Effector CD8-positive, alpha-beta T cell (primary cell): Measurements from ENCODE around the gene INTS15.

Experiments
- DNase-seq: peaks from one replicate; lab custom pipeline; 2025; lab: John Stamatoyannopoulos, UW
- total RNA-seq, 4 experiments: gene quantifications; one replicate each; lab custom pipeline; 2026; lab: John Stamatoyannopoulos, UW

INTS15 gene
- 42.9 to 55.8 (median 50.7) reads per million in 4 experiments for total RNA-seq

DNA sequence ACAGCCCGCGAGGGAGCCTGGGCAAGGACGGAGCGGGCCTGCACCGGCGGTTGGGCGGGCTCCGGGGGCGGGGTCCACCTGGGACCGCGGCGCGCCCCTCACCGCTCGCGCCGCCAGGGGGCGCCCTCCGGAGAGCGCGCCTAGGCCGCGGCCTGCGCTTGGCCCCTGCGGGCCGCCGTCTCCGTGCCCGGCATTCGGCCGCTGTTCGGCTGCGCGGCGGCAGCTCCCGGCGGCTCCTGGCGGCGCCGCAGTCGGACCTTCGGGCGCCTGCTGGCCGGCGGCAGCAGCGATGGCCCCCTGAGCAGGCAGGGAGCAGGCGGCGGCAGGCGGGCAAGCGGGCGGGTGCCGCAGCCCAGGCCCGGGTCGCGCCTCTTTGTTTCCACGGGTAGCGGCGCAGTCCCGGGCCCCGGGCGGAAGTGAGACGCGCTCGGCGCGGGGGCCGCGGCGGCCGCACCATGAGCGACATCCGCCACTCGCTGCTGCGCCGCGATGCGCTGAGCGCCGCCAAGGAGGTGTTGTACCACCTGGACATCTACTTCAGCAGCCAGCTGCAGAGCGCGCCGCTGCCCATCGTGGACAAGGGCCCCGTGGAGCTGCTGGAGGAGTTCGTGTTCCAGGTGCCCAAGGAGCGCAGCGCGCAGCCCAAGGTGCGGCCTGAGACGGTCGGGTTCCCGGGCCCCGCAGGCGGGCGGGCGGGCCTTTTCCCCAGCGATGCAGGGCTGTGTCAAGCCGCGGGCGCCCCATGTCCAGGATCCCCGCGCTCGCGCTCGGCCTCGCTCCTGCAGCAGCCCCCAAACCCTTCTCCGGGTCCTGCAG, at the start of gene INTS15:
Gene INTS15 (plus strand): TSS at position 193 of the 816 bp plus-strand sequence. CDS start 263 bp downstream, at position 456.
- peak; percentile 67 for DNase-seq

GRCh38 chr7:6542368-6542767, 47.5 kb upstream of the INTS15 start:
- DNase-seq: no peak

GRCh38 chr7:6545398-6546126, 44.3 kb upstream of the INTS15 start:
- DNase-seq: no peak

DNA sequence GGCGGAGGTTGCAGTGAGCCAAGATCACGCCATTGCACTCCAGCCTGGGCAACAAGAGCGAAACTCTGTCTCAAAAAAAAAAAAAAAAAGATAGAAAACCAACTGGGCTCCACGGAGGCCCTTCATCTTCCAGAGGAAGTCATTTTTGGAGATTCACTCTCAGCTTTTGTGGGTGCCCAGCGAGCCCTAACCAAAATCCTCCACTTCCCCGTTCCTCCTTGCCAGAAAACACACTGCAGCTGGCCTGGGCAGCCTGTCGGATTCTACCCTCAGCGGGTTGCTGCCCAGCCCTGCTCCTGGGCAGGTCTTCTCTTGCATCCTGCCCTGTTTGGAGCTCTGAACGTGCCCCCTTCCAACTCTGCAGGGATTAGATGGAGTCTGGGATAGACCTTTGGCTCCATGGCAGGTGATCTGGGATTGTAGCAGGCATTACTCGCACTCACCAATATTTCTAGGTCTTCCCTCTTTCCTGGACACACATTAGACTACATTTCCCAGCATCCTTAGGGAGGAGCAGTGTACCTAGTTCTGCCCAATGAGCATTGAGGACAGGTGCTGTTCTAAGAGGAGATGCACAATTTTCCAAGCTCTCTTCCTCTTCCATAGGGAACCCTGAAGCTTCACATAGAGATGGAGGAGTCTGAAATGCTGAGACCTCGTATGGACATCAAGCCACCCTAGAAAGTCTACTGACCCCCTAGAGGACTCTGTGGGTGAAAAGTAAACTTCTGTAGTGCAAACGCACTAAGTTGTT, 43.1 kb upstream of the INTS15 start:
- DNase-seq: no peak

- no peak for DNase-seq
Observed at GRCh38 chr7:6547400-6547799, 42.4 kb upstream of the INTS15 start.

DNA sequence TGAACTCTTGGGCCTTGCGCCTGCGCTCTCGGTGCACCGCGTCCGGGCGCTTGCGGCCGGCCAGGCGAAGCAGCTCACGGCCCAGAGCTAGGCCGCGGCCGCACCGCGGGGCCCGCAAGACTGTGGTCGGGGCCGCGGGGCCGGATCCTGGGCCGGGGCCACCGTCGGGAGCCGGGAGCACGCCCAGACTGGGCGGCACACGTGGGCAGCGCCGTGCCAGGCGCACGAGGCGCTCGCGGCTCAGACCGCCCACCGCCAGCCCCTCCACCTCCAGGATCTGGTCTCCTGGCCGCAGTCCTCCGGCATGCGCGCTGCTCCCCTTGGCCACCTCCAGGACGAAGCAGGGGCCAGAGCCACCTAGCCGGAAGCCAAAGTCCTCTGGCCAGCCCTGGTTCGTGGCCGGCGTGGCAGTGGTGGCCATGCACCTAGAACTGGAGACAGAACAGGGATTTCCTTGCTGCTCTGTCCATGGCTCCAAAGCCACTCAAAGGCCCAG, 38.8 kb upstream of the INTS15 start, which contains the start of gene GRID2IP:
Gene GRID2IP (minus strand): TSS at position 446 of the 496 bp plus-strand sequence. CDS start 25 bp downstream, at position 421.
- no peak for DNase-seq

GRCh38 chr7:6553448-6554044, 36.3 kb upstream of the INTS15 start:
- no peak for DNase-seq

GRCh38 chr7:6554848-6555247, 35.0 kb upstream of the INTS15 start:
- no peak for DNase-seq

- no peak for DNase-seq
Observed at GRCh38 chr7:6556196-6556595, 33.6 kb upstream of the INTS15 start.

DNA sequence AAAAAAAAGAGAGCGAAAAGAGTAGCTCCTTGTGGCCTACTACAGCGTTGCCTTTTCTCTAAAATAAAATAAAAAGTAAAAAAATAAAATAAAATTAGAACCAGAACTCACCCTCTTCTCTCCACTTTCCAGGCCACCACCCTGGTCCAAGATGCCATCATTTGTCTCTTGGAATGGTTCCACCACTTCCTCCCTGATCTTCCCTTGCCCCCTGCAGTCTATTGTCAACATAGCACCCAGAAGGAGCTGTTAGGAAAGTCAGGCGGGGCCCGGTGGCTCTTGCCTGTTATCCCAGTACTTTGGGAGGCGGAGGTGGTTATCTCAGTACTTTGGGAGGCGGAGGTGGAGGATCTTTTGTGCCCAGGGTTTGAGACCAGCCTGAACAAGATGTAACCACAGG, 31.0 kb upstream of the INTS15 start:
- no peak for DNase-seq

GRCh38 chr7:6559896-6560295, 29.9 kb upstream of the INTS15 start:
- DNase-seq: no peak

- DNase-seq: no peak
Observed at GRCh38 chr7:6562106-6562505, 27.7 kb upstream of the INTS15 start.

DNA sequence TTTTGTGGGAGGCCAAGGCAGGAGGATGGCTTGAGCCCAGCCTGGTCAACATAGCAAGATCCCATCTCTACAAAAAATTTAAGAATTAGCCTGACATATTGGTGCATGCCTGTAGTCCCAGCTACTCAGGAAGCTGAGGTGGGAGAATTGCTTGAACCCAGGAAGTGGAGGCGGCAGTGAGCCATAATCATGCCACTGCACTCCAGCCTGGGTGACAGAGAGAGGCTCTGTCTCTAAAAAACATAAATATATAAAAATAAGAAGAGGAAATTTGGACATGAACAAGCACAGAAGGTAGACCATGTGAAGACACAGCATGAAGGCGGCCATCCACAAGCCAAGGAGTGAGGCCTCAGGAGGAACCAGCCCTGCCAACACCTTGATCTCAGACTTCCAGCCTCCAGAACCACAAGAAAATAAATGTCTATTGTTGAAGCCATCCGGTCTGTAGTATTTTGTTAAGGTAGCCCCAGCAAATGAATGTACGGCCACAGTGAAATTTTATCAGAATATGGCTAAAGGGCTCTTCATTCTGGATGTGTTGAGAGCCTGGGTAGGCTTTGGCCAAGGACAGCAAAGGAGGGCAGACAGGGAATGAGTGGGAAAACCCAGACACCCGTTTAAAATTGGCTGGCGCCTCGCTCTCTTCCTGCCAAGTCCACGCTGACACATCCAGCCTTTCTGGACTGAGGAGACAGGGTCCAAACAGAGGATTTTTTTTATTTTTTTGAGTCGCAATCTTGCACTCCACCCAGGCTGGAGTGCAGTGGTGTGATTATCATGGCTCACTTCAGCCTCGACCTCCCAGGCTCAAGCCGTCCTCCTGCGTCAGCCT, 25.7 kb upstream of the INTS15 start:
- no peak for DNase-seq

DNA sequence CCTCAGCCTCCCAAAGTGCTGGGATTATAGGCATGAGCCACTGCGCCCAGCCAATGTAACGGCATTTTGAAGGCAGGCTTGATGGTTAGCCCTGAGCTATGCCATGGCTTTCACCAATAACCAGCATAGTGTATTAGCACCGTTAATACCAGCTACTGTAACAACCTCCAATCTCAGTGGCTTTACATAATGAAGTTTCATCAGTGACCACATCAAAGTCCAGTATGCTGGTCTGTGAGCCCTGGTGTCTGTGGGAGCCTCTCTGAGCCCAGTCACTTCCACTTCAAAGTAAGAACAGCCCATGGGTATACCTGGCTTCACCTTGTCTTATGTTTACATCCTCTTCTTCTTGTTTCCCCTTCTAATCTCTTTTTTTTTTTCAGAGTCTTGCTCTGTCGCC, 24.2 kb upstream of the INTS15 start:
- DNase-seq: no peak

- no peak for DNase-seq
Observed at GRCh38 chr7:6567886-6568285, 21.9 kb upstream of the INTS15 start.

DNA sequence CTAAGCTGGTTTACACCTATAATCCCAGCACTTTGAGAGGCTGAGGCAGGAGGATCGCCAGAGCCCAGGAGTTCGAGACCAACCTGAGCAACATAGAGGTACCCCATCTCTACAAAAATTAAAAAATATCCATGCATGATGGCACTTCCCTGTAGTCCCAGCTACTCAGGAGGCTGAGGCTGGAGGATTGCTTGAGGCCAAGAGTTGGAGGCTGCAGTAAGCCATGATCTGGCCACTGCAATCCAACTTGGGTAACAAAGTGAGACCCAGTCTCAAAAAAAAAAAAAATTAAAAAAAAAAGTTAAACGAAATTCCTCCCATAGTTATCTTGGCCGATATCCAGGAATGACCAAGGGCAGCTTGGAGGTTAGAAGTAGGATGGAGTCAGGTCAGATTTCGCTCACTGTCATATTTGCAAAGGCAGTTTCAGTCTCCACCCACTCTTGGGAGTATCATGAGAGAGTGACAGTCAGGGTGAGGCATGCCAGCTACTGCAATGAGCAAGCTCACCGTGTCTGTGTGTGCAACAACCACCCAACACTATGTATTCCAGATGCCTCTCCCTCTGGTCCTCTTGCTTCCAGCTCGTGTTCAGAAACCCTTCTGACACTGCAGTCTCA, 18.6 kb upstream of the INTS15 start:
- no peak for DNase-seq

- no peak for DNase-seq
Observed at GRCh38 chr7:6575281-6576023, 14.4 kb upstream of the INTS15 start.

DNA sequence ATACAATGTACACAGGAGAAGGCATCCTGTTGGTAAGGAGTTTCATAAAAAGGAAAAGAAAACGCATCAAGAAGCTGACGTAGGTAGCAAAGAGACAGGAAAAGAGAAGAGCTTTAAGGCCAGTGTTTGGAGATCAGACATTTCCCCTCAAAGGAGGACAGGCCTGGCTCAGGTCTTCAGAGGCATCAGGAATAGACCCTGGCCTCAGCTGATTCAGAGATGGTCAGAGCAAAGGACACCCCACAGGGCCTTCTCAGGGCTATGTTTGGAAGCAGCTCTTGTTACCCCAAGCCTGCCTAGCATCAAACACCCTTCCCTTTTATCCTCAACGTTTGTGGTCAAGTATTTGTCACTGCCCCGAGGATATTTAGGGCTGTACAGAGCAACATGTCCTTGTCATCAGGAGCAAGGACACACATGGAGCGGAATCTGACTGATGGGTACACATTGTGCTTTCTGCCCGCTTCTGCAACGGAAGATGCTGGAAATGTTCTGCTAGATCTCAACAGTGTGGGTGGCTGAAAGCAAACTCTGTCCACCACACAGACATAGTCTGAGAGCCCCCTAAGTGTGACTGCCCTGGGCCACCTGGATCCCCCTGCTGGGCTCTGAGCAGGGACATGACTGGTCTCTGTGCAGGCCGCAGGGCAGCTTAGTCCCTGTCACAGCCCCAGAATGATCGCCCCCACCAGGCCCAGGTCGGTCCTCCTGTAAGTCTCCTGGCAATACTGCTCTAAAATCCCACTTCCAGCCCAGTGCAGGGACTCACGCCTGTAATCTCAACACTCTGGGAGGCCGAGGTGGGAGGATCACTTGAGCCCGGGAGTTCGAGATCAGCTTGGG, 13.6 kb upstream of the INTS15 start:
- DNase-seq: no peak
